GM19438 (cell line): Measurements from ENCODE around the gene SLC25A12.
"Not testable (repeated sequence)": the region's sequence is repeated elsewhere in the genome, so short reads cannot be mapped to it uniquely, and the experiment has no call there.

Experiments used
- ATAC-seq: cut with Tn5 transposase; IDR thresholded peaks from one replicate; pipeline ENCODE4 v1.9.1; 2021; ENCODE audit warnings: low read depth; ENCODE audit not compliant: unreplicated experiment

SLC25A12 gene

GRCh38 chr2:171893824-171894611 is at the start of gene SLC25A12:
Gene SLC25A12 (minus strand): TSS chr2:171894244. CDS start chr2:171894214, 30 bp downstream.
- ATAC-seq, result peak; percentile 87

GRCh38 chr2:171941316-171941699 is 47.3 kb upstream of the SLC25A12 start:
- no peak for ATAC-seq

- no peak for ATAC-seq
These were observed 45.7 kb upstream of the SLC25A12 start for GRCh38 chr2:171939743-171940071.

GRCh38 chr2:171939058-171939742 is 45.2 kb upstream of the SLC25A12 start:
- ATAC-seq, result no peak

GRCh38 chr2:171930385-171930784 is 36.3 kb upstream of the SLC25A12 start:
- ATAC-seq, result no peak

- ATAC-seq, result no peak
These were observed 30.3 kb upstream of the SLC25A12 start for GRCh38 chr2:171924170-171924942.

- ATAC-seq, result no peak
These were observed 29.2 kb upstream of the SLC25A12 start for GRCh38 chr2:171923206-171923605.

GRCh38 chr2:171922230-171923022 is 28.4 kb upstream of the SLC25A12 start, which contains the start of gene HAT1:
Gene HAT1 (plus strand): TSS chr2:171922461. CDS start chr2:171922501, 40 bp downstream.
- ATAC-seq, result peak; percentile 95

GRCh38 chr2:171921970-171922229 is 27.9 kb upstream of the SLC25A12 start:
- ATAC-seq, result no peak

- no peak for ATAC-seq
These were observed 25.4 kb upstream of the SLC25A12 start for GRCh38 chr2:171919453-171919852.

- no peak for ATAC-seq
These were observed 19.5 kb upstream of the SLC25A12 start for GRCh38 chr2:171913517-171913916.

GRCh38 chr2:171910494-171910893 is 16.4 kb upstream of the SLC25A12 start:
- no peak for ATAC-seq

GRCh38 chr2:171909266-171909665 is 15.2 kb upstream of the SLC25A12 start:
- ATAC-seq, result no peak

- no peak for ATAC-seq
These were observed 14.2 kb upstream of the SLC25A12 start for GRCh38 chr2:171908235-171908634.

GRCh38 chr2:171902840-171903420 is 8.9 kb upstream of the SLC25A12 start:
- ATAC-seq, result peak; percentile 56

GRCh38 chr2:171899623-171900282 is 5.7 kb upstream of the SLC25A12 start:
- ATAC-seq, result not testable (repeated sequence)

GRCh38 chr2:171895786-171896185 is 1.7 kb upstream of the SLC25A12 start:
- no peak for ATAC-seq

- no peak for ATAC-seq
These were observed 536 bp upstream of the SLC25A12 start for GRCh38 chr2:171894612-171894947.

GRCh38 chr2:171893196-171893823 is 734 bp downstream of the SLC25A12 start:
- ATAC-seq, result no peak
